SK-N-SH (cell line): ENCODE measurements around the gene CYP46A1. TPM values are rescaled to one million over a fixed set of nuclear protein-coding genes. Genes with fewer than 3 reads are reported as not detected.

ENCODE experiments used
- CTCF ChIA-PET: fragments of 300-600, 350-600 bp; formaldehyde crosslinking; extraction: SDS; loops from one replicate; lab custom pipeline; 2021; lab: Yijun Ruan, JAX
- POLR2A ChIA-PET: fragments of 350-600 bp; sonication (Branson Sonifier 250); formaldehyde crosslinking; extraction: SDS; loops from one replicate; lab custom pipeline; 2020; ENCODE audit warnings: antibody characterized with exemption, inconsistent platforms; lab: Yijun Ruan, JAX
- DNase-seq: peaks from one replicate; pipeline ENCODE4 v3.0.0; 2012
- H2AFZ ChIP-seq: fragments of 200-600 bp; sonication (generic); 2 replicates; pipeline ENCODE4 v1.8.1; 2016; ENCODE audit warnings: antibody characterized with exemption, mild to moderate bottlenecking, low read depth
- H3F3A ChIP-seq: fragments of 200-600 bp; sonication (generic); replicated peaks from 2 replicates; pipeline ENCODE3; 2016; ENCODE audit warnings: antibody characterized with exemption, mild to moderate bottlenecking; ENCODE audit not compliant: insufficient read depth
- H3K27ac ChIP-seq, 2 experiments: fragments of 200-500 bp in 1 of 2; fragments of 200-600 bp in 1 of 2; sonication (Bioruptor generic) in 1 of 2; sonication (generic), shearing (Covaris generic) in 1 of 2; 2 replicates each; pipeline versions ENCODE4 v1.5.1 to v1.6.1; 2014 to 2016; ENCODE audit warnings: low read depth in 2 of 2, inconsistent platforms in 1 of 2, low read length in 1 of 2, mild to moderate bottlenecking in 1 of 2, mixed read lengths in 1 of 2
- H3K27me3 ChIP-seq: fragments of 200-600 bp; sonication (generic), shearing (Covaris generic); 2 replicates; pipeline ENCODE4 v1.6.1; 2016; ENCODE audit warnings: mixed run types; ENCODE audit not compliant: insufficient read depth
- H3K36me3 ChIP-seq, 2 experiments: fragments of 200-500 bp in 1 of 2; fragments of 200-600 bp in 1 of 2; sonication (Bioruptor generic) in 1 of 2; sonication (generic) in 1 of 2; replicated peaks in 1 of 2; 2 replicates each; pipeline versions ENCODE3 to v1.5.1; 2014 to 2016; ENCODE audit warnings: low read length in 1 of 2, mild to moderate bottlenecking in 1 of 2; ENCODE audit not compliant: insufficient read depth in 2 of 2, control insufficient read depth in 1 of 2
- H3K4me1 ChIP-seq, 2 experiments: fragments of 200-500 bp in 1 of 2; fragments of 200-600 bp in 1 of 2; sonication (Bioruptor generic) in 1 of 2; sonication (generic), shearing (Covaris generic) in 1 of 2; 2 replicates each; pipeline versions ENCODE4 v1.5.1 to v1.6.1; 2014 to 2016; ENCODE audit warnings: low read depth in 1 of 2, low read length in 1 of 2, mixed run types in 1 of 2; ENCODE audit not compliant: insufficient read depth in 2 of 2, control insufficient read depth in 1 of 2
- H3K4me2 ChIP-seq: fragments of 200-600 bp; sonication (generic), shearing (Covaris generic); 2 replicates; pipeline ENCODE4 v1.6.1; 2017; ENCODE audit warnings: mixed run types
- H3K4me3 ChIP-seq, 2 experiments: fragments of 200-500 bp in 1 of 2; fragments of 200-600 bp in 1 of 2; sonication (Bioruptor generic) in 1 of 2; sonication (generic), shearing (Covaris generic) in 1 of 2; 2 replicates each; pipeline versions ENCODE4 v1.5.1 to v1.8.1; 2014 to 2016; ENCODE audit warnings: low read depth in 2 of 2, inconsistent platforms in 1 of 2, low read length in 1 of 2, mild to moderate bottlenecking in 1 of 2, mixed read lengths in 1 of 2, moderate library complexity in 1 of 2
- H3K79me2 ChIP-seq: fragments of 200-600 bp; sonication (generic); 2 replicates; pipeline ENCODE4 v1.8.1; 2017; ENCODE audit warnings: mild to moderate bottlenecking; ENCODE audit not compliant: insufficient read depth
- H3K9ac ChIP-seq: fragments of 200-600 bp; sonication (generic); 2 replicates; pipeline ENCODE4 v1.6.1; 2017; ENCODE audit warnings: mixed run types
- H3K9me2 ChIP-seq: fragments of 200-600 bp; sonication (generic); 2 replicates; pipeline ENCODE4 v1.6.1; 2017; ENCODE audit warnings: mixed run types
- H3K9me3 ChIP-seq: fragments of 200-600 bp; sonication (generic); 2 replicates; pipeline ENCODE4 v1.6.1; 2017; ENCODE audit warnings: mixed run types, mild to moderate bottlenecking, moderate library complexity
- H4K20me1 ChIP-seq: fragments of 200-600 bp; sonication (generic); 2 replicates; pipeline ENCODE4 v1.6.1; 2017; ENCODE audit warnings: mild to moderate bottlenecking, mixed run types; ENCODE audit not compliant: insufficient read depth
- CHD2 ChIP-seq: fragments of 150-350 bp; IDR thresholded peaks from 2 replicates; pipeline ENCODE4 v1.6.1; 2018; ENCODE audit warnings: low read length; ENCODE audit not compliant: partially characterized antibody
- ELF1 ChIP-seq: IDR thresholded peaks from 2 replicates; pipeline ENCODE4 v1.4.0; 2012
- EP300 ChIP-seq, 2 experiments: IDR thresholded peaks; 2 replicates each; pipeline versions ENCODE4 v1.4.0 to v1.6.1; 2012; ENCODE audit warnings: borderline replicate concordance in 1 of 2, low read depth in 1 of 2, low read length in 1 of 2
- FOSL2 ChIP-seq: IDR thresholded peaks from 2 replicates; pipeline ENCODE4 v1.4.0; 2012; ENCODE audit warnings: low read depth, mild to moderate bottlenecking, moderate library complexity, borderline replicate concordance
- GABPA ChIP-seq: IDR thresholded peaks from 2 replicates; pipeline ENCODE4 v1.4.0; 2012; ENCODE audit warnings: low read depth, mild to moderate bottlenecking
- GATA2 ChIP-seq: sonication (generic); formaldehyde crosslinking; IDR thresholded peaks from 2 replicates; pipeline ENCODE4 v1.5.0; 2020; ENCODE audit warnings: mild to moderate bottlenecking, missing genetic modification reagents
- NRF1 ChIP-seq: IDR thresholded peaks from 2 replicates; pipeline ENCODE4 v1.6.1; 2012; ENCODE audit warnings: low read depth, mild to moderate bottlenecking, low read length
- PBX3 ChIP-seq: IDR thresholded peaks from 2 replicates; pipeline ENCODE4; 2012
- POLR2AphosphoS5 ChIP-seq: IDR thresholded peaks from 2 replicates; pipeline ENCODE4 v1.6.1; 2012; ENCODE audit warnings: low read depth, low read length
- RAD21 ChIP-seq: IDR thresholded peaks from 2 replicates; pipeline ENCODE4 v1.6.1; 2012; ENCODE audit warnings: mild to moderate bottlenecking, low read length
- RCOR1 ChIP-seq: fragments of 150-350 bp; IDR thresholded peaks from 2 replicates; pipeline ENCODE4 v1.6.1; 2017; ENCODE audit warnings: antibody characterized with exemption, low read length
- RFX5 ChIP-seq: IDR thresholded peaks from 2 replicates; pipeline ENCODE4 v1.6.1; 2012; ENCODE audit warnings: mild to moderate bottlenecking, improper control_type of control experiment, low read length
- RXRA ChIP-seq: IDR thresholded peaks from 2 replicates; pipeline ENCODE4 v1.4.0; 2012; ENCODE audit warnings: low read depth, mild to moderate bottlenecking, borderline replicate concordance
- SIN3A ChIP-seq: IDR thresholded peaks from 2 replicates; pipeline ENCODE4 v1.6.1; 2012; ENCODE audit warnings: low read depth, mild to moderate bottlenecking, low read length, moderate library complexity, borderline replicate concordance
- SMC3 ChIP-seq: IDR thresholded peaks from 2 replicates; pipeline ENCODE4 v1.6.1; 2012; ENCODE audit warnings: low read depth, low read length, improper control_type of control experiment
- TAF1 ChIP-seq: IDR thresholded peaks from 2 replicates; pipeline ENCODE4 v1.6.1; 2012; ENCODE audit warnings: low read depth, mild to moderate bottlenecking, low read length, moderate library complexity, borderline replicate concordance
- WGBS: methylation state at CpG from one replicate; pipeline ENCODE4 v1.1.6; 2017; ENCODE audit warnings: low lambda C conversion rate; 5-methylcytosine and 5-hydroxymethylcytosine counted together
- polyA plus RNA-seq, 3 experiments: library from polyadenylated mRNA; depleted of rRNA; stranded (reverse); fragments of >200 nt; gene quantifications; 2 replicates each; pipeline ENCODE4 v1.2.3, GENCODE V29; 2012
- TF ChIP-seq, protein P1 (sequence below): IDR thresholded peaks from 2 replicates; pipeline ENCODE4 v1.6.1; 2012; ENCODE audit warnings: mild to moderate bottlenecking, low read depth, low read length, moderate library complexity
- TF ChIP-seq, protein P2 (sequence below): IDR thresholded peaks from 2 replicates; pipeline ENCODE4 v1.4.0; 2012; ENCODE audit warnings: low read depth, borderline replicate concordance
- TF ChIP-seq, protein P3 (sequence below): fragments of 150-350 bp; IDR thresholded peaks from 2 replicates; pipeline ENCODE4 v1.6.1; 2017; ENCODE audit warnings: antibody characterized with exemption, low read length, low read depth, borderline replicate concordance

The CYP46A1 gene
- polyA plus RNA-seq, 1 of the 3 experiments (the other 2 are of a cell fraction), result 0.30 TPM

DNA sequence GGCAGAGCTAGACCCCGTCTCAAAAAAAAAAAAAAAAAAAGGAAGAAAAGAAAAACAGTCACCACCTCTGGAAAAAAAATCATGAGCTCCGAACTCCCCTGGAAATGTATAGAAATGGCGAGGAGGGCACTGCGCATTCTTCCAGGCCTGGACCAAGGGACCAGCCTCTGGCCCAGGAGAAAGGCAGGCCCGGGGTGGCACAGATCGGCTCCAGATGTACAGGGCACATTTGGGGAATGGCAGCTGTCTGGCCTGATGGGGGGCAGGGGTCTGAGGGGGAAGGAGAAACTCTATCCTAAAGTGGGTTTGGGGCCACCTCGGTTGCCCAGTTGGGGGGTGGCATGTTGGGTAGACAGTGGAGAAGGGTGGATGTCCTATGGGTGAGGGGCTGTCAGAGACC, 63.1 kb downstream of the CYP46A1 start:
- Histone ChIP-seq H3K9me3 (no peaks in the 10 kb centered on the region), H3K27me3 (no peaks in the 10 kb centered on the region), H3K4me3 (no peak overlapping the region), H3F3A (no peaks in the 10 kb centered on the region), H3K4me2 (no peak overlapping the region), H2AFZ (no peak overlapping the region), H3K27ac (no peak overlapping the region), H3K79me2 (no peaks in the 10 kb centered on the region), H3K9ac (no peak overlapping the region), H3K36me3 (no peaks in the 10 kb centered on the region), H3K4me1 (peaks cover 0 to 13% of the 10 kb centered on the region in 2 experiments; a peak in 1 of 4 replicates), H3K9me2 (no peaks in the 10 kb centered on the region), H4K20me1 (no peaks in the 10 kb centered on the region)
- 91% methylated on average over 7 of the region's 7 CpGs for WGBS
- DNase-seq, result no peak
- ChIA-PET CTCF (interaction anchor here (1.5 to 1.6 kb wide), 2 partner anchors 17 to 27 kb away, joined by 3 to 5 read pairs; no protein-coding TSS in a partner anchor), POLR2A (no interaction called here)
- TF ChIP-seq ELF1 (no peak), SMC3 (no peak), EP300 (IDR thresholded peaks at IDR 0.05; ENCODE audit: borderline replicate concordance in 1 of 2, low read depth in 1 of 2, low read length in 1 of 2) (no peak)

DNA sequence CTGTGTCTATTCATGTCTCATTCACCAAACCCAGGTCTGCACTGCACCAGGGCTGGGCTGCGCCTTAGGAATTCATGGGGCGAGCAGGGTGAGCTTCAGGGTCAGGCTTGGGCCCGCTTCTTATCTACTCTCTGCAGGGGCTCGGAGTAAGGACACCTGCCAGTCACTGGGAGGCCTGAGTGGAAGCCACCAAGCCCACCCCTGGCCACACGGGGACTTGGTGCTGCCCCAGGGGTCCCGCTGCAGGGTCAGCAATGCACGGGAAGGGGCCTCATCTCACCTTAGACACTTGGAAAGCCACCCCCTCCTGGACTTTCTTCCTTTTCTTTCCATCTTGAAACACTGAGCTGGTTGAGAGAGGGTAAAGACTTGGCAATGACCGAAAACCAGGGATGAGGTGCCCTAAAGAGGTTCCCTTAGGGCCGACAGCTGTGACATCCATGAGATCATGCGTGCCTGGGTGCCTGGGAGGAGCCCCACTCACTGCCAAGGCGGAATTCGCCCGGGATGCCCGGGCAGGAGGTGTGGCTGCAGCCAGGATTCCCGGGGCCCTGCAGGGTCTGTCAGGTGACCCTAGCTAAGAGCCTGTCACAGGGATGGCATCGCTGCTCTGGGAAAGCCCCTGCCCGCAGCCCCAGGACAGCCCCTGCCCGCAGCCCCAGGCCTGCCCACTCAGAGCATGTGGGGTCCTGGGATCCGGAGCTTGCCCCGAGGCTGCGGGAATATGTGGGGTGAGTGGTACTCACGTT, 63.7 kb downstream of the CYP46A1 start:
- Histone ChIP-seq H3K4me3 (no peak overlapping the region), H3K79me2 (no peaks in the 10 kb centered on the region), H2AFZ (no peak overlapping the region), H3K9ac (no peak overlapping the region), H3K4me1 (peaks cover 5 to 16% of the 10 kb centered on the region in 2 experiments; a peak in 2 of 4 replicates), H3K27me3 (no peaks in the 10 kb centered on the region), H3F3A (no peaks in the 10 kb centered on the region), H3K27ac (no peak overlapping the region), H3K4me2 (no peak overlapping the region), H4K20me1 (no peaks in the 10 kb centered on the region), H3K9me2 (no peaks in the 10 kb centered on the region), H3K9me3 (no peaks in the 10 kb centered on the region), H3K36me3 (no peaks in the 10 kb centered on the region)
- 79% methylated on average over 7 of the region's 22 CpGs for WGBS
- CTCF ChIA-PET, result interaction anchor here (0.6 to 1.6 kb wide), 3 partner anchors 17 to 44 kb away, joined by 3 to 5 read pairs (median 3); no protein-coding TSS in a partner anchor
- POLR2A ChIA-PET, result no interaction called here
- DNase-seq, result no peak
- TF ChIP-seq RFX5 (no peak), ELF1 (no peak), FOSL2 (no peak), GABPA (no peak), GATA2 (CRISPR knock-in tag) (no peak), RXRA (no peak), NRF1 (no peak), RCOR1 (no peak), PBX3 (no peak), EP300 (IDR thresholded peaks at IDR 0.05; ENCODE audit: borderline replicate concordance in 1 of 2, low read depth in 1 of 2, low read length in 1 of 2) (no peak), POLR2AphosphoS5 (no peak), RAD21 (no peak), CHD2 (no peak), SIN3A (no peak), TAF1 (no peak)
- TF ChIP-seq, protein P1, sequence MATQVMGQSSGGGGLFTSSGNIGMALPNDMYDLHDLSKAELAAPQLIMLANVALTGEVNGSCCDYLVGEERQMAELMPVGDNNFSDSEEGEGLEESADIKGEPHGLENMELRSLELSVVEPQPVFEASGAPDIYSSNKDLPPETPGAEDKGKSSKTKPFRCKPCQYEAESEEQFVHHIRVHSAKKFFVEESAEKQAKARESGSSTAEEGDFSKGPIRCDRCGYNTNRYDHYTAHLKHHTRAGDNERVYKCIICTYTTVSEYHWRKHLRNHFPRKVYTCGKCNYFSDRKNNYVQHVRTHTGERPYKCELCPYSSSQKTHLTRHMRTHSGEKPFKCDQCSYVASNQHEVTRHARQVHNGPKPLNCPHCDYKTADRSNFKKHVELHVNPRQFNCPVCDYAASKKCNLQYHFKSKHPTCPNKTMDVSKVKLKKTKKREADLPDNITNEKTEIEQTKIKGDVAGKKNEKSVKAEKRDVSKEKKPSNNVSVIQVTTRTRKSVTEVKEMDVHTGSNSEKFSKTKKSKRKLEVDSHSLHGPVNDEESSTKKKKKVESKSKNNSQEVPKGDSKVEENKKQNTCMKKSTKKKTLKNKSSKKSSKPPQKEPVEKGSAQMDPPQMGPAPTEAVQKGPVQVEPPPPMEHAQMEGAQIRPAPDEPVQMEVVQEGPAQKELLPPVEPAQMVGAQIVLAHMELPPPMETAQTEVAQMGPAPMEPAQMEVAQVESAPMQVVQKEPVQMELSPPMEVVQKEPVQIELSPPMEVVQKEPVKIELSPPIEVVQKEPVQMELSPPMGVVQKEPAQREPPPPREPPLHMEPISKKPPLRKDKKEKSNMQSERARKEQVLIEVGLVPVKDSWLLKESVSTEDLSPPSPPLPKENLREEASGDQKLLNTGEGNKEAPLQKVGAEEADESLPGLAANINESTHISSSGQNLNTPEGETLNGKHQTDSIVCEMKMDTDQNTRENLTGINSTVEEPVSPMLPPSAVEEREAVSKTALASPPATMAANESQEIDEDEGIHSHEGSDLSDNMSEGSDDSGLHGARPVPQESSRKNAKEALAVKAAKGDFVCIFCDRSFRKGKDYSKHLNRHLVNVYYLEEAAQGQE, result no peak
- TF ChIP-seq, protein P2, sequence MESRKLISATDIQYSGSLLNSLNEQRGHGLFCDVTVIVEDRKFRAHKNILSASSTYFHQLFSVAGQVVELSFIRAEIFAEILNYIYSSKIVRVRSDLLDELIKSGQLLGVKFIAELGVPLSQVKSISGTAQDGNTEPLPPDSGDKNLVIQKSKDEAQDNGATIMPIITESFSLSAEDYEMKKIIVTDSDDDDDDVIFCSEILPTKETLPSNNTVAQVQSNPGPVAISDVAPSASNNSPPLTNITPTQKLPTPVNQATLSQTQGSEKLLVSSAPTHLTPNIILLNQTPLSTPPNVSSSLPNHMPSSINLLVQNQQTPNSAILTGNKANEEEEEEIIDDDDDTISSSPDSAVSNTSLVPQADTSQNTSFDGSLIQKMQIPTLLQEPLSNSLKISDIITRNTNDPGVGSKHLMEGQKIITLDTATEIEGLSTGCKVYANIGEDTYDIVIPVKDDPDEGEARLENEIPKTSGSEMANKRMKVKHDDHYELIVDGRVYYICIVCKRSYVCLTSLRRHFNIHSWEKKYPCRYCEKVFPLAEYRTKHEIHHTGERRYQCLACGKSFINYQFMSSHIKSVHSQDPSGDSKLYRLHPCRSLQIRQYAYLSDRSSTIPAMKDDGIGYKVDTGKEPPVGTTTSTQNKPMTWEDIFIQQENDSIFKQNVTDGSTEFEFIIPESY, result no peak
- TF ChIP-seq, protein P3, sequence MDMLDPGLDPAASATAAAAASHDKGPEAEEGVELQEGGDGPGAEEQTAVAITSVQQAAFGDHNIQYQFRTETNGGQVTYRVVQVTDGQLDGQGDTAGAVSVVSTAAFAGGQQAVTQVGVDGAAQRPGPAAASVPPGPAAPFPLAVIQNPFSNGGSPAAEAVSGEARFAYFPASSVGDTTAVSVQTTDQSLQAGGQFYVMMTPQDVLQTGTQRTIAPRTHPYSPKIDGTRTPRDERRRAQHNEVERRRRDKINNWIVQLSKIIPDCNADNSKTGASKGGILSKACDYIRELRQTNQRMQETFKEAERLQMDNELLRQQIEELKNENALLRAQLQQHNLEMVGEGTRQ, result no peak
